ENCODE measurements around the gene IL16. TPM values are rescaled to one million over a fixed set of nuclear protein-coding genes. Genes with fewer than 3 reads are reported as not detected.
"Not testable (repeated sequence)": the region's sequence is repeated elsewhere in the genome, so short reads cannot be mapped to it uniquely, and the experiment has no call there.

IL16 gene
- total RNA-seq, 1 donor from 2014 or later = 16.5 TPM

GRCh38 chr15:81311752-81312464 lies 115.2 kb downstream of the IL16 start:
- no peak for DNase-seq (ENCODE audit: low spot score)

- peak; percentile 77 for DNase-seq (ENCODE audit: low spot score)
Measured at GRCh38 chr15:81312790-81313543, 116.3 kb downstream of the IL16 start.

- no peak for DNase-seq (ENCODE audit: low spot score)
Measured at GRCh38 chr15:81313686-81314085, 117.0 kb downstream of the IL16 start.

GRCh38 chr15:81314378-81314777 lies 117.7 kb downstream of the IL16 start:
- no peak for DNase-seq (ENCODE audit: low spot score)

GRCh38 chr15:81315452-81316175 lies 118.9 kb downstream of the IL16 start:
- DNase-seq (ENCODE audit: low spot score) = no peak

GRCh38 chr15:81316267-81316666 lies 119.6 kb downstream of the IL16 start:
- DNase-seq (ENCODE audit: low spot score) = no peak

GRCh38 chr15:81317642-81318017 lies 121.0 kb downstream of the IL16 start:
- no peak for DNase-seq (ENCODE audit: low spot score)

GRCh38 chr15:81321667-81322066 lies 125.0 kb downstream of the IL16 start:
- no peak for DNase-seq (ENCODE audit: low spot score)

GRCh38 chr15:81322676-81323253 lies 126.1 kb downstream of the IL16 start:
- no peak for DNase-seq (ENCODE audit: low spot score)

- DNase-seq (ENCODE audit: low spot score) = no peak
Measured at GRCh38 chr15:81323559-81323943, 126.9 kb downstream of the IL16 start.

GRCh38 chr15:81323944-81324881 lies 127.5 kb downstream of the IL16 start, which contains the start of gene STARD5:
Gene STARD5 (minus strand): TSS chr15:81324141. CDS start chr15:81324099, 42 bp downstream.
- peak; percentile 99 for DNase-seq (ENCODE audit: low spot score)

- no peak for DNase-seq (ENCODE audit: low spot score)
Measured at GRCh38 chr15:81326466-81327212, 130.0 kb downstream of the IL16 start.

GRCh38 chr15:81327516-81327915 lies 130.8 kb downstream of the IL16 start:
- DNase-seq (ENCODE audit: low spot score) = no peak

- DNase-seq (ENCODE audit: low spot score) = no peak
Measured at GRCh38 chr15:81329446-81329845, 132.8 kb downstream of the IL16 start.

- DNase-seq (ENCODE audit: low spot score) = no peak
Measured at GRCh38 chr15:81330366-81331090, 133.8 kb downstream of the IL16 start.

GRCh38 chr15:81331141-81331540 lies 134.5 kb downstream of the IL16 start:
- DNase-seq (ENCODE audit: low spot score) = not testable (repeated sequence)

- DNase-seq (ENCODE audit: low spot score) = no peak
Measured at GRCh38 chr15:81331600-81331999, 134.9 kb downstream of the IL16 start.

- DNase-seq (ENCODE audit: low spot score) = no peak
Measured at GRCh38 chr15:81332326-81332725, 135.6 kb downstream of the IL16 start.

GRCh38 chr15:81333363-81333762 lies 136.7 kb downstream of the IL16 start:
- no peak for DNase-seq (ENCODE audit: low spot score)
